ENCODE results near the gene SARS1.
"Not testable (repeated sequence)": the region's sequence is repeated elsewhere in the genome, so short reads cannot be mapped to it uniquely, and the experiment has no call there.

The SARS1 gene

DNA sequence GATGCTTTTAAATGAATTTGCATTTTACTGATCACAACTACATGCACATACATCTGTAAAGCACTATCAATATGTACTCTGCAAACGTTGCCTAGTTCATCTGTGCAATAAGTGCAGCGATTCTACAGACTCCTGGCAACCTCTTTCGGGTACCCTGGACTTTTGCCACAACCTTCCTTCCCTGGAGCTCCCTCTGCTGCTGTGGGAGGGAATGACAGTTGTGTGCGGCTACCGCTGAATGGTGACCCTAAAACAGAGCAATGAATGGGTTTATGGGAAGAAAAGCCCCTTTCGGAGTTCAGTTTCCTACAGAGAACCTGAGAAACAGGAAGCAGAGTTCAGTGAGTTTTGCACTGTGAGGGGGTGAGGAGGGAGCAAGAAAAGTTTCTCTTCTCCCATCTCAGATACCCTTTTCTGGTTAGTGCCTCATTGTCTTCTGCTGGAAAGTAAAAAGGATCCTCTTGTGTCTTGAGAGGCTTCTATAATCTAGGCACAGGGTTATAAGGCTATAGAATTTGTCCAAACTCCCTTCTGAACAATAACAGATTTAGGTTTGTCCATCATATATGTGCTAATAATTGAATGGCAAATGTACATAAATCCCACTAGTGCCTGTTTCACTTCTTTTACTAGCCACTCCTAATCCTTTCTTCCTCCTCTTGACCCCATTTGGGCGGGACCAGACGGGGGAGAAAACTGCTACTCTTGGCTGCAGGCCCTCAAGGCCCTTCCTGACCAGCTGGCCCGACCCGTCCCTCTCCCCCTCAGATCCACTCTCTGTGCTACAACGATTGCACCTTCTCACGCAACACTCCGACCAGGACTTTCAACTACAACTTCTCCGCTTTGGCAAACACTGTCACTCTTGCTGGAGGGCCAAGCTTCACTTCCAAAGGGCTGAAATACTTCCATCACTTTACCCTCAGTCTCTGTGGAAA lies 19.8 kb upstream of the SARS1 start:
- DNase-seq, result peak; percentile 37 to 90

GRCh38 chr1:109197158-109198042 lies 16.3 kb upstream of the SARS1 start:
- peak; percentile 50 to 85 for DNase-seq

GRCh38 chr1:109198043-109198695 lies 15.5 kb upstream of the SARS1 start:
- no peak for DNase-seq

DNA sequence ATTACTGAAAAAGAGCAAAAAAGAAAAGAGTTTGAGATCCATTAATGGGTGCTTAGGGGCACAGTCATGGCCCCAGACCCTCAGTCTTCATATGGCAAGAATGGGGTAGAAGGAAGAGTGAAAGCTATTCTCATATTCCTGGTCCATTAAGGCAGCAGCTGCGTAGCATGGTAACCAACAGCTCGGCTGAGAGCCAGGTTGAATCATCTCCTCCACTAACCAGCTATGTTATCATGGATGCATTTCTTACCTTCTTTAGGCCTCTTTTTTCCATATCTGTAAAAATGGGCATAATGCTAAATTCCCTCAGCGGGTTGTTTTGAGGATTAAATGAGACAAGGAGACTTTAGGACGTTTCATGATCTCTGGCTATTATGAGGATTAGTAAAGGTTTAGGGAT lies 15.0 kb upstream of the SARS1 start:
- DNase-seq, result no peak

DNA sequence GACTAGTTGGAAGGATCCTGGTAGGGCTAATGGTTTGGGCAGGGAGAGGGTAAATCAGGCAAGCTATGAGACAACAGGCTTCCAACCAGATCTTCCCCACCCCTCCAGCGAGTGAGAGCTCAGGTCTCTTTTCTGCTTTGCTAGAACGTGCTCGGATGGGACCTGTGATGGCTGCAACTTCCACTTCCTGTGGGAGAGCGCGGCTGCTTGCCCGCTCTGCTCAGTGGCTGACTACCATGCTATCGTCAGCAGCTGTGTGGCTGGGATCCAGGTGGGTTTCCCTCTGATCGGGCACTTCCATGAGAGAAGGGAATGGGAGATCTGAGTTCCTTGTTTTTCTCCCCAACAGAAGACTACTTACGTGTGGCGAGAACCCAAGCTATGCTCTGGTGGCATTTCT lies 14.0 kb upstream of the SARS1 start:
- DNase-seq, result no peak

- peak; percentile 83 to 84 for DNase-seq
Measured at GRCh38 chr1:109201123-109201703, 12.5 kb upstream of the SARS1 start.

- DNase-seq, result no peak
Measured at GRCh38 chr1:109204484-109204883, 9.2 kb upstream of the SARS1 start.

- no peak for DNase-seq
Measured at GRCh38 chr1:109206339-109206738, 7.4 kb upstream of the SARS1 start.

DNA sequence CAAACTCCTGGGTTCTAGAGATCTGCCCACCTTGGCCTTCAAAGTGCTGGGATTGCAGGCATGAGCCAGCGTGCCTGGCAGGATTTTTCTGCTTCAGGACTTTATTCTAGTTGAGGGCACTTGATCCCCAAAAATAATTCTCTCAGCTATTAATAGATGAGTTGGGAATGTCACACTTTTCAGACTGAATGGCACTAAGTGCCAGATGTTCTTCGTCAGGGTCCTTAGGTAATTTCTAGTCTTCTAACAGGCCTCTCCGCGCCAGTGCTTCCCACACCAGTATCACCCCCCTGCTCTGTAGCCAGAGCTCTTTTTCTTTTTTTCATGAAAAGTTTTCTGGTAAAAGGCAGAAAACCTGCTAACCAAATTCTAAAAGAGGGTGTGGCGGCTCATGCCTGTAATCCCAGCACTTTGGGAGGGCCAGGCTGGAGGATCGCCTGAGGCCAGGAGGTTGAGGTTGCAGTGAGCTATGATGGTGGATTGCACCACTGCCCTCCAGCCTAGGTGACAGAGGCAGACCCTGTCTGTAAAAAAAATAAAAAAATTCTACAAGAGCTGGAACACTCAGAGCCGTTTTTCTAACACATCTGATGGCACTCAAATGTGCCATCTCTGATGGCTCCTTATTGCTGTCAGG lies 6.1 kb upstream of the SARS1 start:
- no peak for DNase-seq

- no peak for DNase-seq
Measured at GRCh38 chr1:109208394-109208793, 5.3 kb upstream of the SARS1 start.

DNA sequence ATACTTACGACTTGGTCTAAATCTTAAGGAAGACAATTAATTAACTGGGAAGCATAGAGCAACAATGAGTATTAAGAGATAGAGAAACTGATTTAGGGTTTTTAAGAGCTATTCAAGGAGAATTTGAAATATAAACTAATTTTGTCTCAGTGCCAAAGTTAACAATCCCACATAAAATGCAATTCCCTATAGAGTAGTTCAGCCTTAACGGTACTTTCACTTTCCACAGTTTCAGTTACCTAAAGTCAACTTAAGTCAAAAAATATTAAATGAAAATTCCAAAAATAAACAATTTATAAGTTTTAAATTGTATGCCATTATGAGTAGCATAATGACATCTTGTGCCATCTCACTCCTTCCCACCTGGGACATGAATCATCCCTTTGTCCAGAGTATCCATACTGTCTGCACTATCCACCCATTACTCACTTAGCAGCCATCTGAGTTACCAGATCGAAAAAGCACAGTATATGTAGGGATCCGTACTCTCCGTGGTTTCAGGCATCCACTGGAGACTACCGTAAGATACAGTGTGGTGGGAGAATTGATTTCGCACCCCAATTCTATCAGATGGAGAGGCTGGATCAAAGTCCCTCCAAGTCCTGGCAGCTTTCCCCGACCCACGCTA lies 4.8 kb upstream of the SARS1 start:
- no peak for DNase-seq

- no peak for DNase-seq
Measured at GRCh38 chr1:109210058-109210457, 3.7 kb upstream of the SARS1 start.

- no peak for DNase-seq
Measured at GRCh38 chr1:109213345-109213823, 334 bp upstream of the SARS1 start.

- DNase-seq, result peak; percentile 51 to 58
Measured at GRCh38 chr1:109214695-109215623, 1.2 kb downstream of the SARS1 start.

DNA sequence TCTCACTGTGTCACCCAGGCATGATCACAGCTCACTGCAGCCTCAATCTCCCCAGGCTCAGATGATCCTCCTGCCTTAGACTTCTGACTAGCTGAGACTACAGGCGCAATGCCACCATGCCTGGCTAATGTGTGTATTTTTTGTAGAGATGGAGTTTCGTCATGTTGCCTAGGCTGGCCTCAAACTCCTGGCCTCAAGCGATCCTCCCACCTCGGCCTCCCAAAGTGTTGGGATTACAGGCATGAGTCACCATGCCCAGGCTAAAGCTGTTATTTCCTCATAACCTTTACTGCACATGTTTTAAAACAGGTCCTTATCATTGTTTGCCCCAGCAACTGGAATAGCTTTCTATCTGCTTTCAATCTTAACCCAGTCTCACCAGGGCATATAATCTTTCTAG lies 2.9 kb downstream of the SARS1 start:
- DNase-seq, result no peak

GRCh38 chr1:109218516-109218915 lies 4.8 kb downstream of the SARS1 start:
- DNase-seq, result no peak

- not testable (repeated sequence) for DNase-seq
Measured at GRCh38 chr1:109221201-109221600, 7.5 kb downstream of the SARS1 start.

DNA sequence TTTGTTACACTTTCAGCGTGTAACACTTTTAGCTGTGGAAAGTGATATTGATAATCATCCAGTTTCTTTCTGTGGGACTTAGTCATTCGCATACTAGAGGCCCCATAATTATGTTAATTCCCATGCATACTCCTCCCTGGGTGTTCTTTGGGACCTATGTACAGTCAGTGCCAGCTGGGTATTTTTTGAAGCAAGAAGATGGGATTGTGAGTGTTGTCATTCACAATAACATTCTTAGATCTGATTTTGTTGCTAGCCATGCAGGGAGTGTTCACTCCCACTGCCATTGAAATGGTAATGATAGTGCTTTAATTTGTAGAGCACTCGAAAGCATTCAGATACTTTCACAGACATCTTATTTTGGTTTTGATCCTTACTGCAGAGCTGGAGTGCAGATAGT lies 11.6 kb downstream of the SARS1 start:
- no peak for DNase-seq

- DNase-seq, result no peak
Measured at GRCh38 chr1:109225711-109226445, 12.2 kb downstream of the SARS1 start.

DNA sequence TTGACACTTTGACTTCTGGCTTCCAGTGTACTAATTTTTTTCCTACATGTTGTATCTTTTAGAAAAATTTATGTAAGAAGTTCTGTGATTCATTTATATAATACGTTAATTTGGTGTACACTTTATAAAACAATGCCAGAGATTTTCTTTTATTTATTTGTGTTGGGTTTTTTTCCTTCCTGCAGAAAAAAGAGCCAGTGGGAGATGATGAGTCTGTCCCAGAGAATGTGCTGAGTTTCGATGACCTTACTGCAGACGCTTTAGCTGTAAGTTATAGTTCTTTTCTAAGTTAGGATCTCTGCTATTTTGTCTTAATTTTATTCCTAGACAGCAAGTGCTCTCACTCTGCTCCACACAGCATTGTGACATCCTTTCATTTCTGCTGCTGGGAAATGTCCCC lies 14.4 kb downstream of the SARS1 start:
- no peak for DNase-seq
